ENCODE data around the gene STK32B.

DNA sequence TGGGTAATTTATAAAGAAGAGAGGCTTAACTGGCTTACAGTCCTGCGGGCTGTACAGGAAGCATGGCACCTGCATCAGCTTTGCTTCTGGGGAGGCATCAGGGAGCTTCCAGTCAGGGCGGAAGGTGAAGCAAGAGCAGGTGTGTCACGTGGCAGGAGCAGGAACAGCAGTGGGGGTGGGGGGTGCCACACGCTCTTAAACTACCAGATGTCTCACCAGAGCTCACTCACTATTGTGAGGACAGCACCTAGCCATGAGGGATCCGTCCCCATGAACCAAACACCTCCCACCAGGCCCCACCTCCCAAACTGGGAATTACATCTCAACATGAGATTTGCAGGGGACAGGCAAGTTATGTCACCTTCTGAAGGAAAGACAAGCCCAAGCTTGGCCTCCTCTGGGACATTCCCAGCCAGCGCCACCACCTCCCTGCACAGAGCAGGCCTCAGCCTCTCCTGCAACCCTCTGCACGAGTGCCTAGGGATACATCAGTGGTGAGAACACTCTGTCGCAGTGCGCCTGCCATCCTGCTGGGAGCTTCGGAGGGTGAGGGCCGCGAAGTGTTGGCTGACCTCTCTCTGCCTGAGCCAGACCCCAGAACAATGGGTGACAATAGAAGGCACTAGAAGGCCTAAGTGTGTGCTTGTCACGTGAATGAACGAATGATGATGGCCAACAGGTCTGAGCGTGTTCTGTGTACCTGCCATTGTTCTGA lies 412.8 kb downstream of the STK32B start:
- no peak for TF ChIP-seq POLR2A (IDR thresholded peaks at IDR 0.05)
- TF ChIP-seq, protein P1, sequence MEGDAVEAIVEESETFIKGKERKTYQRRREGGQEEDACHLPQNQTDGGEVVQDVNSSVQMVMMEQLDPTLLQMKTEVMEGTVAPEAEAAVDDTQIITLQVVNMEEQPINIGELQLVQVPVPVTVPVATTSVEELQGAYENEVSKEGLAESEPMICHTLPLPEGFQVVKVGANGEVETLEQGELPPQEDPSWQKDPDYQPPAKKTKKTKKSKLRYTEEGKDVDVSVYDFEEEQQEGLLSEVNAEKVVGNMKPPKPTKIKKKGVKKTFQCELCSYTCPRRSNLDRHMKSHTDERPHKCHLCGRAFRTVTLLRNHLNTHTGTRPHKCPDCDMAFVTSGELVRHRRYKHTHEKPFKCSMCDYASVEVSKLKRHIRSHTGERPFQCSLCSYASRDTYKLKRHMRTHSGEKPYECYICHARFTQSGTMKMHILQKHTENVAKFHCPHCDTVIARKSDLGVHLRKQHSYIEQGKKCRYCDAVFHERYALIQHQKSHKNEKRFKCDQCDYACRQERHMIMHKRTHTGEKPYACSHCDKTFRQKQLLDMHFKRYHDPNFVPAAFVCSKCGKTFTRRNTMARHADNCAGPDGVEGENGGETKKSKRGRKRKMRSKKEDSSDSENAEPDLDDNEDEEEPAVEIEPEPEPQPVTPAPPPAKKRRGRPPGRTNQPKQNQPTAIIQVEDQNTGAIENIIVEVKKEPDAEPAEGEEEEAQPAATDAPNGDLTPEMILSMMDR (IDR thresholded peaks at IDR 0.05) = no peak
